Gastrocnemius medialis (tissue), 4 donors: Measurements from ENCODE around the gene PTH1R.

ENCODE experiments used
- CTCF ChIP-seq, 5 experiments: fragments of 450-650 bp in 3 of 5; fragments of 200-600 bp in 2 of 5; sonication (generic) in 2 of 5; IDR thresholded peaks in 4 of 5; conservative IDR thresholded peaks in 1 of 5; 1 replicate in 4 of 5; 2 replicates in 1 of 5; pipeline ENCODE4 v1.5.1; 2016 to 2019; ENCODE audit warnings: antibody characterized with exemption in 5 of 5, mild to moderate bottlenecking in 3 of 5, moderate library complexity in 3 of 5
- POLR2A ChIP-seq, 2 donors: fragments of 450-650 bp; IDR thresholded peaks; one replicate each; pipeline ENCODE4 v1.6.1; 2017; ENCODE audit warnings: antibody characterized with exemption in 2 of 2, mild to moderate bottlenecking in 2 of 2, moderate library complexity in 2 of 2

- TF ChIP-seq CTCF (IDR thresholded peaks at IDR 0.05 in 4 of 5, conservative IDR thresholded peaks at IDR 0.05 in 1 of 5) (no peak), POLR2A (IDR thresholded peaks at IDR 0.05) (no peak)
These were observed 6.3 kb downstream of the PTH1R start for GRCh38 chr3:46883830-46884185.
